ENCODE data around the gene NHLH1. TPM values are rescaled to one million over a fixed set of nuclear protein-coding genes. Genes with fewer than 3 reads are reported as not detected.
A peak's percentile ranks its signal among the peaks of the same experiment; 100 is the strongest.

NHLH1 gene
- total and polyA plus RNA-seq, 10 of the 15 experiments (the other 5 are each of a cell fraction or from before 2014, with no cell fraction given) = 0.22 to 0.98 (median 0.43) TPM; not detected in 1

- H3K27me3 ChIP-seq (replicated peaks in 1 of 2; ENCODE audit: control insufficient read depth in 2 of 2, insufficient read depth in 2 of 2, low read length in 1 of 2) = no peaks in the 10 kb centered on the region
- FAIRE-seq (no peak), DNase-seq (ENCODE audit: low read depth, low spot score) (no peak), ATAC-seq (no peak)
- peak overlapping the region; percentile 7; the same call in 1 of the 2 replicates for H3K9ac ChIP-seq (ENCODE audit: control insufficient read depth, insufficient read depth, low read length)
- no peaks in the 10 kb centered on the region for H3K9me3 ChIP-seq (replicated peaks; ENCODE audit: control insufficient read depth, insufficient read depth, low read length)
- ChIA-PET SMC1A (ENCODE audit: uncharacterized antibody, unreplicated experiment) (interaction anchor here (1.5 kb wide), 1 partner anchor 36 kb away, joined by 4 read pairs; no protein-coding TSS in a partner anchor), CTCF (interaction anchor here (1.5 to 1.7 kb wide), 2 partner anchors 13 to 49 kb away, joined by 4 to 7 read pairs; no protein-coding TSS in a partner anchor), RAD21 (ENCODE audit: unreplicated experiment) (no interaction called here), POLR2A (interaction anchor here (1.0 kb wide), 1 partner anchor 281 kb away, joined by 3 read pairs; no protein-coding TSS in a partner anchor)
- no TSS peak for BruUV-seq (replicated peaks)
- peak overlapping the region; percentile 56 for H3K4me3 ChIP-seq
- H3K4me1 ChIP-seq (ENCODE audit: control insufficient read depth, insufficient read depth, low read length) = peaks cover 8% of the 10 kb centered on the region; the same call in 1 of the 2 replicates
- no peak overlapping the region for H2AFZ ChIP-seq (ENCODE audit: control insufficient read depth, low read depth, low read length)
- H3K27ac ChIP-seq (ENCODE audit: control insufficient read depth, insufficient read depth) = peak overlapping the region; percentile 21; the same call in 1 of the 2 replicates
- in situ Hi-C loops (cut with MboI) = loop anchor here (25.0 kb wide), 1 partner anchor 1304 kb away; no protein-coding TSS in a partner anchor
- WGBS (ENCODE audit: insufficient coverage, insufficient replicate concordance, low lambda C conversion rate, missing lambda C conversion rate) = 10% methylated on average over 2 of the region's 2 CpGs
- intact Hi-C loops (cut with micrococcal nuclease; ENCODE audit: unreplicated experiment) = loop anchor here (5.0 kb wide), 1 partner anchor 266 kb away; no protein-coding TSS in a partner anchor
- peaks cover 69% of the 10 kb centered on the region for H3K79me2 ChIP-seq (ENCODE audit: control insufficient read depth, insufficient read depth, low read length)
- H3K36me3 ChIP-seq (ENCODE audit: control insufficient read depth in 2 of 2, insufficient read depth in 2 of 2, low read length in 1 of 2) = peaks cover 0 to 18% of the 10 kb centered on the region in 2 experiments; a peak in 3 of 4 replicates
- TF ChIP-seq FOXM1 (IDR thresholded peaks at IDR 0.05; ENCODE audit: low read depth, low read length) = no peak
- TF ChIP-seq POLR2AphosphoS5 (IDR thresholded peaks at IDR 0.05; ENCODE audit: low read length) = 0 out of 2 replicates have a peak, but pooled peaks have one; percentile 23
- peak overlapping the region; percentile 72 for H3K4me2 ChIP-seq (ENCODE audit: control insufficient read depth, insufficient read depth)
- no peaks in the 10 kb centered on the region for H4K20me1 ChIP-seq (ENCODE audit: control insufficient read depth, insufficient read depth)
Observed at GRCh38 chr1:160340866-160341265, 26.0 kb upstream of the NHLH1 start.

- ATAC-seq (peak; percentile 16), DNase-seq (ENCODE audit: low read depth, low spot score) (no peak), FAIRE-seq (no peak)
- POLR2A ChIA-PET = no interaction called here
- H3K4me1 ChIP-seq (ENCODE audit: control insufficient read depth, insufficient read depth, low read length) = peaks cover 23% of the 10 kb centered on the region
- H3K27me3 ChIP-seq (replicated peaks in 1 of 2; ENCODE audit: control insufficient read depth in 2 of 2, insufficient read depth in 2 of 2, low read length in 1 of 2) = no peaks in the 10 kb centered on the region
- H3K9me3 ChIP-seq (replicated peaks; ENCODE audit: control insufficient read depth, insufficient read depth, low read length) = no peaks in the 10 kb centered on the region
- RAD21 ChIA-PET (ENCODE audit: unreplicated experiment) = interaction anchor here (0.8 to 0.9 kb wide), 2 partner anchors 34 to 51 kb away, joined by 3 read pairs; no protein-coding TSS in a partner anchor
- H3K4me2 ChIP-seq (ENCODE audit: control insufficient read depth, insufficient read depth) = peak overlapping the region; percentile 72
- H2AFZ ChIP-seq (ENCODE audit: control insufficient read depth, low read depth, low read length) = peak overlapping the region; percentile 2
- H4K20me1 ChIP-seq (ENCODE audit: control insufficient read depth, insufficient read depth) = no peaks in the 10 kb centered on the region
- WGBS (ENCODE audit: insufficient coverage, insufficient replicate concordance, low lambda C conversion rate, missing lambda C conversion rate) = 0% methylated on average over 7 of the region's 7 CpGs
- H3K9ac ChIP-seq (ENCODE audit: control insufficient read depth, insufficient read depth, low read length) = peak overlapping the region; percentile 92
- H3K27ac ChIP-seq (ENCODE audit: control insufficient read depth, insufficient read depth) = peak overlapping the region; percentile 97
- in situ Hi-C loops (cut with MboI) = loop anchor here (25.0 kb wide), 1 partner anchor 1305 kb away; no protein-coding TSS in a partner anchor
- CTCF ChIA-PET = interaction anchor here (0.7 to 1.7 kb wide), 6 partner anchors 12 to 265 kb away, joined by 3 to 7 read pairs (median 3); partner anchors contain the start of gene PEX19
- BruUV-seq (replicated peaks) = no TSS peak
- peaks cover 0 to 14% of the 10 kb centered on the region in 2 experiments; a peak in 3 of 4 replicates for H3K36me3 ChIP-seq (ENCODE audit: control insufficient read depth in 2 of 2, insufficient read depth in 2 of 2, low read length in 1 of 2)
- H3K4me3 ChIP-seq = peak overlapping the region; percentile 96
- intact Hi-C loops (cut with micrococcal nuclease; ENCODE audit: unreplicated experiment) = loop anchor here (5.0 kb wide), 1 partner anchor 265 kb away; no protein-coding TSS in a partner anchor
- SMC1A ChIA-PET (ENCODE audit: uncharacterized antibody, unreplicated experiment) = interaction anchor here (0.8 to 1.5 kb wide), 4 partner anchors 10 to 246 kb away, joined by 3 to 4 read pairs (median 3); no protein-coding TSS in a partner anchor
- H3K79me2 ChIP-seq (ENCODE audit: control insufficient read depth, insufficient read depth, low read length) = peaks cover 83% of the 10 kb centered on the region
- TF ChIP-seq CHD2 (IDR thresholded peaks at IDR 0.05; ENCODE audit: borderline replicate concordance, low read depth, low read length) (no peak), SKIL (IDR thresholded peaks at IDR 0.05; ENCODE audit: low read depth, poor library complexity, severe bottlenecking) (no peak), ZBED1 (IDR thresholded peaks at IDR 0.05; ENCODE audit: borderline replicate concordance) (no peak), YBX1 (IDR thresholded peaks at IDR 0.05) (no peak), MTA3 (IDR thresholded peaks at IDR 0.05; ENCODE audit: borderline replicate concordance, low read length) (0 out of 2 replicates have a peak, but pooled peaks have one; percentile 35), ZNF217 (IDR thresholded peaks at IDR 0.05) (no peak), ZNF207 (IDR thresholded peaks at IDR 0.05; ENCODE audit: borderline replicate concordance) (no peak), CEBPB (IDR thresholded peaks at IDR 0.05; ENCODE audit: borderline replicate concordance in 1 of 2, low read depth in 2 of 2, low read length in 2 of 2) (no peak), LARP7 (IDR thresholded peaks at IDR 0.05) (0 out of 2 replicates have a peak, but pooled peaks have one; percentile 18), RAD51 (IDR thresholded peaks at IDR 0.05) (no peak), ETV6 (conservative IDR thresholded peaks at IDR 0.05 in 1 of 2, IDR thresholded peaks at IDR 0.05 in 1 of 2; ENCODE audit: borderline replicate concordance in 1 of 2, low read depth in 1 of 2) (no peak), NBN (IDR thresholded peaks at IDR 0.05) (no peak)
Observed at GRCh38 chr1:160342526-160342925, 24.3 kb upstream of the NHLH1 start.
